ENCODE measurements around the gene SOCS7.

DNA sequence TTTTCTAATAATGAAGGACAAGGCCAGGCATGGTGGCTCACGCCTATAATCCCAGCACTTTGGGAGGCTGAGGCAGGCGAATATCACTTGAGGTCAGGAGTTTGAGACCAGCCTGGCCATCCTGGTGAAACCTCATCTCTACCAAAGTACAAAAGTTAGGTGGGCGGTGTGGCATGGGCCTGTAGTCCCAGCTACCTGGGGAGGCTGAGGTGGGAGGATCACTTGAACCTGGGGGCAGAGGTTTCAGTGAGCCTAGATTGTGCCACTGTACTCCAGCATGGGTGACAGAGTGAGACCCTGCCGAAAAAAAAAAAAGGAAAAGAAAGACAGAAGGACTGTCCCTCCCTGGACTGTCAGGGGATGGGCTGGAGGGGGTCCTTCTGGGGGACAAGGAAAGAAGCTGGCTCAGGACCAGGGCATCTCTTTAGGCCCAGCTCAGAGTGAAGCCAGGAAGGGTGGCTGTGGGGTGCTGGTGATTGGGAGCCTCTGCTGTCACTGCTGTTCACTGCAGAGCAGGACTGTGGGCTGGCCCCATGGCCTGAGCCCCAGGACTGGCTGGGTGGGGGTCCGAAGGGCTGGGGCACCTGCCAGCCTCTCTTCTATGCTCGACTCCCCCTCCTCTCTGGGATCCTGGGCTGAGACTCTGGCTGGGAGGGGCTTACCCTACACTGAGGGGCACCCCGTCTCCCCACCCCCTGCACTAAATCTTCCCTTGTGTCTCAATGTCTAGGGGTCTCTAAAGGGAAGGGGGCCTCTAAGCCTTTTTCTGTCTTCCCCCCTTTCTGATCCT, 75.7 kb downstream of the SOCS7 start:
- TF ChIP-seq, protein P1, sequence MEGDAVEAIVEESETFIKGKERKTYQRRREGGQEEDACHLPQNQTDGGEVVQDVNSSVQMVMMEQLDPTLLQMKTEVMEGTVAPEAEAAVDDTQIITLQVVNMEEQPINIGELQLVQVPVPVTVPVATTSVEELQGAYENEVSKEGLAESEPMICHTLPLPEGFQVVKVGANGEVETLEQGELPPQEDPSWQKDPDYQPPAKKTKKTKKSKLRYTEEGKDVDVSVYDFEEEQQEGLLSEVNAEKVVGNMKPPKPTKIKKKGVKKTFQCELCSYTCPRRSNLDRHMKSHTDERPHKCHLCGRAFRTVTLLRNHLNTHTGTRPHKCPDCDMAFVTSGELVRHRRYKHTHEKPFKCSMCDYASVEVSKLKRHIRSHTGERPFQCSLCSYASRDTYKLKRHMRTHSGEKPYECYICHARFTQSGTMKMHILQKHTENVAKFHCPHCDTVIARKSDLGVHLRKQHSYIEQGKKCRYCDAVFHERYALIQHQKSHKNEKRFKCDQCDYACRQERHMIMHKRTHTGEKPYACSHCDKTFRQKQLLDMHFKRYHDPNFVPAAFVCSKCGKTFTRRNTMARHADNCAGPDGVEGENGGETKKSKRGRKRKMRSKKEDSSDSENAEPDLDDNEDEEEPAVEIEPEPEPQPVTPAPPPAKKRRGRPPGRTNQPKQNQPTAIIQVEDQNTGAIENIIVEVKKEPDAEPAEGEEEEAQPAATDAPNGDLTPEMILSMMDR (IDR thresholded peaks at IDR 0.05), result no peak
- TF ChIP-seq POLR2A (IDR thresholded peaks at IDR 0.05), result no peak
